ENCODE data around the gene KCNN1. TPM values are rescaled to one million over a fixed set of nuclear protein-coding genes. Genes with fewer than 3 reads are reported as not detected.

Gene KCNN1
- polyA plus RNA-seq, 3 donors: not detected

GRCh38 chr19:18010149-18010548 is 43.2 kb downstream of the KCNN1 start:
- no peak for DNase-seq
- Mint-ChIP-seq H3K9me3 (peaks cover 0 to 2% (median 0%) of the 10 kb centered on the region in 7 donors), H3K4me1 (peaks cover 37% of the 10 kb centered on the region), H3K36me3 (peaks cover 61 to 77% of the 10 kb centered on the region in 2 donors), H3K27me3 (ENCODE audit: low read depth in 3 of 3) (peaks cover 0 to 5% (median under 1%) of the 10 kb centered on the region in 3 donors), H3K27ac (no peak overlapping the region), H3K4me3 (no peak overlapping the region)
- WGBS (ENCODE audit: insufficient coverage): 97% methylated on average over 11 of the region's 11 CpGs
- intact Hi-C loops (cut with micrococcal nuclease): loop anchor here in 1 of 2 donors (5.0 kb wide), 1 partner anchor 242 kb away; no protein-coding TSS in a partner anchor
- Histone ChIP-seq H3K79me2 (ENCODE audit: insufficient read depth, low read length) (peaks cover 28% of the 10 kb centered on the region), H3K4me2 (replicated peaks; ENCODE audit: extremely low read depth, low read length, poor library complexity, severe bottlenecking) (no peak overlapping the region), H3K4me1 (ENCODE audit: control insufficient read depth in 1 of 2, insufficient read depth in 2 of 2, low read length in 2 of 2) (peaks cover 22 to 31% of the 10 kb centered on the region in 2 donors), H3K36me3 (replicated peaks in 1 of 2; ENCODE audit: control insufficient read depth in 1 of 2, insufficient read depth in 2 of 2, low read length in 2 of 2) (peaks cover 57 to 66% of the 10 kb centered on the region in 2 donors), H4K20me1 (ENCODE audit: insufficient read depth, low read length) (peaks cover 69% of the 10 kb centered on the region), H3K9me3 (replicated peaks in 1 of 2; ENCODE audit: control insufficient read depth in 1 of 2, insufficient read depth in 1 of 2, low read length in 2 of 2) (no peaks in the 10 kb centered on the region), H3K9ac (ENCODE audit: insufficient read depth, low read length, poor library complexity, severe bottlenecking) (no peak overlapping the region), H3K4me3 (replicated peaks in 1 of 3; ENCODE audit: low read depth in 2 of 3, low read length in 3 of 3) (no peak overlapping the region), H3K27me3 (ENCODE audit: control insufficient read depth in 2 of 2, insufficient read depth in 2 of 2, low read length in 2 of 2) (no peaks in the 10 kb centered on the region), H2AFZ (ENCODE audit: insufficient read depth, low read depth, low read length, poor library complexity, severe bottlenecking) (no peak overlapping the region), H3K27ac (ENCODE audit: low read depth in 1 of 2, low read length in 2 of 2) (no peak overlapping the region)
- TF ChIP-seq, protein P1, sequence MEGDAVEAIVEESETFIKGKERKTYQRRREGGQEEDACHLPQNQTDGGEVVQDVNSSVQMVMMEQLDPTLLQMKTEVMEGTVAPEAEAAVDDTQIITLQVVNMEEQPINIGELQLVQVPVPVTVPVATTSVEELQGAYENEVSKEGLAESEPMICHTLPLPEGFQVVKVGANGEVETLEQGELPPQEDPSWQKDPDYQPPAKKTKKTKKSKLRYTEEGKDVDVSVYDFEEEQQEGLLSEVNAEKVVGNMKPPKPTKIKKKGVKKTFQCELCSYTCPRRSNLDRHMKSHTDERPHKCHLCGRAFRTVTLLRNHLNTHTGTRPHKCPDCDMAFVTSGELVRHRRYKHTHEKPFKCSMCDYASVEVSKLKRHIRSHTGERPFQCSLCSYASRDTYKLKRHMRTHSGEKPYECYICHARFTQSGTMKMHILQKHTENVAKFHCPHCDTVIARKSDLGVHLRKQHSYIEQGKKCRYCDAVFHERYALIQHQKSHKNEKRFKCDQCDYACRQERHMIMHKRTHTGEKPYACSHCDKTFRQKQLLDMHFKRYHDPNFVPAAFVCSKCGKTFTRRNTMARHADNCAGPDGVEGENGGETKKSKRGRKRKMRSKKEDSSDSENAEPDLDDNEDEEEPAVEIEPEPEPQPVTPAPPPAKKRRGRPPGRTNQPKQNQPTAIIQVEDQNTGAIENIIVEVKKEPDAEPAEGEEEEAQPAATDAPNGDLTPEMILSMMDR (IDR thresholded peaks at IDR 0.05): no peak

DNA sequence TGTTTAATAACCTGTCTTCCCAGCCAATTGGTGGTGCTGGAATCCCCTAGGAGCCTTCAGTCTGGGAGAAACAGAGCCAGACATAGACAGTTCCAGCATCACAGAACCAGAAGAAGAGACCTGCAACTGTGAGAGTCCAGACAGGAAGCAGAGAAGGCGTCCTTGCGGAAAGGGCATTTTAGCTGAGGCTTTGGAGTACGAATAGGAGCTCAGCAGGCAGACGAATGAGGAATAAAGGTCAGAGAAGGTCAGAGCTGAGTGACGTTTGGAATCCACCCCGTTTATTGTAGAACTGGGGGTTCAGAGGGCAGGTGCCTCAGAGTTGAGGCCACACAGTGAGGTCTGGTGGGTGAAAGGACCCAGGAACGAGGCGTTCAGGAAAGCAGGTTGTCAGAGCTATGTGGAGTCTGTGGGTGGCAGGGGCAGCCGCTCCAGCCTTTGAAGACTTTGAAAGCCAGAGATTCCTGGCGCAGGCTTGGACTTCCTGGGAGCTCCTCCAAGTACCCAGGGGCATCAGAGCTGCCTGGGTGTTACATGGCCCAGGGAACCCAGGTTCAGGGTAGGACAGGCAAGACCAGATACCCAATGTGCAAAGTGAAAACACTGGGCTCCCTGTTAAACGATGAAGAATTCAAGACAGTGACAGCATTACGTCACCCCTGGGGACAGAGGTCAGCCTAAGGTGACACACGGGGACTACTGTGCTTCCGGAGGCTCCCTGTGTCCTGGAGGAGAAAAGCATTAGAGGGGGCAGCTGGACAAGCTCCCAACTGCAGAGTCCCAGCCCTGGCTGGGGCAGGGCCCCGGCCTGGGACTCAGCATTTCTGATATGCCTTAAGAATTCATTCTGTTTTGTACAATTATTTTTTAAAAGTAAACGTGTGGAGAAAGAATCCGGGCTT is 46.6 kb downstream of the KCNN1 start:
- Histone ChIP-seq H3K36me3 (replicated peaks in 1 of 2; ENCODE audit: control insufficient read depth in 1 of 2, insufficient read depth in 2 of 2, low read length in 2 of 2) (peaks cover 62 to 73% of the 10 kb centered on the region in 2 donors), H4K20me1 (ENCODE audit: insufficient read depth, low read length) (peaks cover 46% of the 10 kb centered on the region), H2AFZ (ENCODE audit: insufficient read depth, low read depth, low read length, poor library complexity, severe bottlenecking) (no peak overlapping the region), H3K4me2 (replicated peaks; ENCODE audit: extremely low read depth, low read length, poor library complexity, severe bottlenecking) (no peak overlapping the region), H3K79me2 (ENCODE audit: insufficient read depth, low read length) (peaks cover 9% of the 10 kb centered on the region), H3K9me3 (replicated peaks in 1 of 2; ENCODE audit: control insufficient read depth in 1 of 2, insufficient read depth in 1 of 2, low read length in 2 of 2) (no peaks in the 10 kb centered on the region), H3K4me1 (ENCODE audit: control insufficient read depth in 1 of 2, insufficient read depth in 2 of 2, low read length in 2 of 2) (peaks cover 37 to 40% of the 10 kb centered on the region in 2 donors), H3K27ac (ENCODE audit: low read depth in 1 of 2, low read length in 2 of 2) (peak overlapping the region in 1 of 2 donors; percentile 7), H3K4me3 (replicated peaks in 1 of 3; ENCODE audit: low read depth in 2 of 3, low read length in 3 of 3) (no peak overlapping the region), H3K27me3 (ENCODE audit: control insufficient read depth in 2 of 2, insufficient read depth in 2 of 2, low read length in 2 of 2) (no peaks in the 10 kb centered on the region), H3K9ac (ENCODE audit: insufficient read depth, low read length, poor library complexity, severe bottlenecking) (no peak overlapping the region)
- TF ChIP-seq, protein P1 (IDR thresholded peaks at IDR 0.05): no peak
- intact Hi-C loops (cut with micrococcal nuclease): loop anchor here in 1 of 2 donors (5.0 kb wide), 1 partner anchor 239 kb away; no protein-coding TSS in a partner anchor
- no peak for DNase-seq
- 91% methylated on average over 17 of the region's 17 CpGs for WGBS (ENCODE audit: insufficient coverage)
- Mint-ChIP-seq H3K36me3 (peaks cover 65 to 72% of the 10 kb centered on the region in 2 donors), H3K27me3 (ENCODE audit: low read depth in 3 of 3) (peaks cover 0 to 5% (median 4%) of the 10 kb centered on the region in 3 donors), H3K9me3 (peaks cover 0 to 2% (median 0%) of the 10 kb centered on the region in 7 donors), H3K4me3 (no peak overlapping the region), H3K27ac (peak overlapping the region in 2 of 7 donors; percentile 40 to 82), H3K4me1 (peaks cover 49% of the 10 kb centered on the region)

Data from CD14-positive monocyte (primary cell).